Left ventricle myocardium inferior (tissue), 1 donor: Measurements from ENCODE around the gene SUSD4. TPM values are rescaled to one million over a fixed set of nuclear protein-coding genes. Genes with fewer than 3 reads are reported as not detected.

Experiments
- DNase-seq: peaks from one replicate; pipeline ENCODE4 v3.0.0-alpha.2; 2020
- H3K27ac ChIP-seq: fragments of 200-600 bp; replicated peaks from 2 replicates; pipeline ENCODE4 v1.8.0; 2021
- H3K27me3 ChIP-seq: fragments of 200-600 bp; 2 replicates; pipeline ENCODE4 v1.8.0; 2021; ENCODE audit warnings: low read depth
- H3K36me3 ChIP-seq: fragments of 200-600 bp; 2 replicates; pipeline ENCODE4 v1.8.0; 2021
- H3K4me1 ChIP-seq: fragments of 200-600 bp; 2 replicates; pipeline ENCODE4 v1.8.0; 2021
- H3K4me3 ChIP-seq: fragments of 200-600 bp; 2 replicates; pipeline ENCODE4 v1.8.0; 2021; ENCODE audit warnings: mild to moderate bottlenecking, moderate library complexity
- H3K9me3 ChIP-seq: fragments of 200-600 bp; replicated peaks from 2 replicates; pipeline ENCODE4 v1.8.0; 2021
- CTCF ChIP-seq: fragments of 200-600 bp; IDR thresholded peaks from 2 replicates; pipeline ENCODE4 v1.8.0; 2021; ENCODE audit warnings: antibody characterized with exemption, mild to moderate bottlenecking, borderline replicate concordance
- intact Hi-C: fragments of 100-400 bp; cut with micrococcal nuclease; formaldehyde crosslinking; loops from one replicate; pipeline ENCODE4 v1.11.0; 2022
- total RNA-seq: library from RNA; stranded (reverse); fragmentation: NEBNext Ultra II Directional; extraction: Animal tissue kit (Norgen Biotek cat#: 25700); gene quantifications from one replicate; pipeline ENCODE4 v1.2.1, GENCODE V29; 2021
- donor health status: DM: no; HTN: yes; CAD: no; lungs with severe emphysema.

SUSD4 gene
- total RNA-seq, 1 donor from 2014 or later, result 2.5 TPM

- no peak for TF ChIP-seq CTCF
- Histone ChIP-seq H3K4me3 (no peak overlapping the region), H3K9me3 (no peaks in the 10 kb centered on the region), H3K27me3 (peaks cover 8% of the 10 kb centered on the region), H3K36me3 (no peaks in the 10 kb centered on the region), H3K27ac (no peak overlapping the region), H3K4me1 (peaks cover 30% of the 10 kb centered on the region)
- DNase-seq, result no peak
- intact Hi-C loops, result no loop called here
Observed at GRCh38 chr1:223347583-223347982, 16.4 kb downstream of the SUSD4 start.

DNA sequence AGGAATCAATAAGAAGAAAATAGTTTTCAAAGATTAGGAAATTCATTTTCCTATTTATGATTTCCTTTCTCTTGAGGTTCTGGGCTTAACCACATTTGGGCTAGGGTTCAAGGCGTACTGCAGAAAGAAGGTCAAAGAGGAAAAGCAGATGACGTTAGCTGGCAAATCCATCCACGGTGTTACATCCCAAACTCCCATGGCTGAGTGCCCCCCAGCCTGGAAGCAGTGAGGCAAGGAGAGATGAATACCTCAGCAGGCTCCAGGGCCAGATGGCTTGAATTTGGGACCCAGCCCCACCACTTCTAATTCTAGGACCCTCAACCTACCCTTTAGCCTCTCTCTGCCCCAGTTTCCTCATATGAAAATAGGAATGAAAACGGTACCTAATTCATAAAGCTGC is 17.7 kb downstream of the SUSD4 start:
- Histone ChIP-seq H3K36me3 (no peaks in the 10 kb centered on the region), H3K4me3 (no peak overlapping the region), H3K27me3 (no peaks in the 10 kb centered on the region), H3K27ac (no peak overlapping the region), H3K4me1 (peaks cover 42% of the 10 kb centered on the region), H3K9me3 (no peaks in the 10 kb centered on the region)
- no peak for TF ChIP-seq CTCF
- DNase-seq, result no peak
- intact Hi-C loops, result no loop called here

DNA sequence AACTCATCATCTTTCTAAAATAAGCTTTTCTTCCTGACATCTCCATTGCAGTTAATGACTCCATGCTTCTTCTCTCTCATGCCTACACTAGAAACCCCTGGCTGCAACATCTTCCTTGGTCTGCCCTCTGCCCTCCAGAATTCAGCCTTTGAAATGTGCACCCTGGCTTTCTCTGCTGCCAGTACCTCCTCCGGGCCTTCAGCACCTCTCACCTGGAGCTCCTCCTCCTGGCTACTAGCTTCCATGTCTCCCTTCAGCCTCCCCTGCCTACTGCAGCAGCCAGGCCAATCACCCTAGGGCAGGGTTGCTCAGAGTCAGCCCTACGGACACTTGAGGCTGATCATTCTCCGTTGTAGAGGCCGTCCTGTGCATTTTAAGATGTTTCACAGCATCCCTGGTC is 18.3 kb downstream of the SUSD4 start:
- peaks cover 48% of the 10 kb centered on the region for H3K4me1 ChIP-seq

GRCh38 chr1:223344491-223344890 is 19.5 kb downstream of the SUSD4 start:
- H3K9me3 ChIP-seq, result no peaks in the 10 kb centered on the region
- no peak overlapping the region for H3K4me3 ChIP-seq
- peaks cover 50% of the 10 kb centered on the region for H3K4me1 ChIP-seq
- no peak for TF ChIP-seq CTCF
- no peaks in the 10 kb centered on the region for H3K27me3 ChIP-seq
- intact Hi-C loops, result no loop called here
- H3K36me3 ChIP-seq, result no peaks in the 10 kb centered on the region
- no peak for DNase-seq
- peak overlapping the region; percentile 66 for H3K27ac ChIP-seq

More for the DNA sequence above, 18.3 kb downstream of the SUSD4 start:
- TF ChIP-seq CTCF, result no peak
- H3K9me3 ChIP-seq, result no peaks in the 10 kb centered on the region
- no peak overlapping the region for H3K4me3 ChIP-seq
- H3K27ac ChIP-seq, result no peak overlapping the region
- intact Hi-C loops, result no loop called here
- no peaks in the 10 kb centered on the region for H3K27me3 ChIP-seq
- no peak for DNase-seq
- H3K36me3 ChIP-seq, result no peaks in the 10 kb centered on the region

GRCh38 chr1:223343692-223344091 is 20.3 kb downstream of the SUSD4 start:
- intact Hi-C loops, result no loop called here
- peak; percentile 39 for DNase-seq
- peaks cover 58% of the 10 kb centered on the region for H3K4me1 ChIP-seq

More at GRCh38 chr1:223343692-223344091, 20.3 kb downstream of the SUSD4 start:
- Histone ChIP-seq H3K4me3 (no peak overlapping the region), H3K9me3 (no peaks in the 10 kb centered on the region), H3K27ac (peak overlapping the region; percentile 66), H3K36me3 (no peaks in the 10 kb centered on the region), H3K27me3 (no peaks in the 10 kb centered on the region)
- no peak for TF ChIP-seq CTCF
